H1 (cell line): ENCODE data around the gene PEX14. TPM values are rescaled to one million over a fixed set of nuclear protein-coding genes. Genes with fewer than 3 reads are reported as not detected.

ENCODE experiments used
- CHD7 ChIP-seq: fragments of 300-600 bp; sonication (generic); IDR thresholded peaks from 2 replicates; pipeline ENCODE4 v1.7.1; 2012; ENCODE audit warnings: low read length, moderate library complexity, mild to moderate bottlenecking, inconsistent platforms; ENCODE audit not compliant: insufficient replicate concordance
- JUN ChIP-seq: IDR thresholded peaks from 2 replicates; pipeline ENCODE4 v1.6.1; 2011; ENCODE audit warnings: low read depth, mild to moderate bottlenecking, improper control_type of control experiment, low read length
- KDM5A ChIP-seq: fragments of 200-600 bp; IDR thresholded peaks from 2 replicates; pipeline ENCODE4 v1.7.1; 2012; ENCODE audit warnings: mild to moderate bottlenecking, low read length, inconsistent platforms, mixed read lengths
- SP1 ChIP-seq: IDR thresholded peaks from 2 replicates; pipeline ENCODE4 v1.6.1; 2011; ENCODE audit warnings: low read depth, low read length
- TEAD4 ChIP-seq: IDR thresholded peaks from 2 replicates; pipeline ENCODE4 v1.6.1; 2012; ENCODE audit warnings: low read depth, low read length, inconsistent platforms, mixed read lengths
- ZNF274 ChIP-seq: IDR thresholded peaks from 2 replicates; pipeline ENCODE4 v1.7.0; 2012; ENCODE audit warnings: low read length, borderline replicate concordance; ENCODE audit errors: extremely low read depth
- polyA plus RNA-seq, 7 experiments: library from polyadenylated mRNA; depleted of rRNA in 3 of 7; stranded (reverse) in 5 of 7; unstranded in 2 of 7; fragments of >200 nt in 5 of 7; fragments of 200-250 nt in 2 of 7; gene quantifications; 1 replicate in 5 of 7; 2 replicates in 1 of 7; 4 replicates in 1 of 7; pipeline versions ENCODE4 v1.2.1 to v1.2.3, GENCODE V29; 2011 to 2013; ENCODE audit warnings: missing spikeins in 2 of 7, mixed read lengths in 2 of 7
- total RNA-seq: library from RNA; stranded (reverse); fragmentation: NEBNext Ultra II Directional; extraction: Animal tissue kit (Norgen Biotek cat#: 25700); gene quantifications from 2 replicates; pipeline ENCODE4 v1.2.1, GENCODE V29; 2021

Gene PEX14
- total and polyA plus RNA-seq, 2 of the 8 experiments (the other 6 are each of a cell fraction or from before 2014, with no cell fraction given), result 13.0 to 19.8 TPM

- TF ChIP-seq CHD7 (no peak), KDM5A (no peak), ZNF274 (no peak), SP1 (no peak), JUN (no peak), TEAD4 (no peak)
Measured at GRCh38 chr1:10665930-10666850, 191.4 kb downstream of the PEX14 start (continued).
